Mucosa of descending colon (tissue), 3 donors: ENCODE results near the gene MAGI1. TPM values are rescaled to one million over a fixed set of nuclear protein-coding genes. Genes with fewer than 3 reads are reported as not detected.
"Not testable (repeated sequence)": the region's sequence is repeated elsewhere in the genome, so short reads cannot be mapped to it uniquely, and the experiment has no call there.

ENCODE experiments used
- ATAC-seq: fragments of 200-7000 bp; cut with Tn5 transposase; one replicate; pipeline ENCODE4 v1.9.1; 2020; ENCODE audit warnings: mild to moderate bottlenecking, moderate library complexity
- DNase-seq, 3 donors: peaks; one replicate each; pipeline ENCODE4 v3.0.0-alpha.2; 2020
- H3K36me3 ChIP-seq: fragments of 200-600 bp; one replicate; pipeline ENCODE4 v1.8.0; 2021; ENCODE audit warnings: low read depth, mild to moderate bottlenecking
- H3K4me1 ChIP-seq: fragments of 200-600 bp; one replicate; pipeline ENCODE4 v1.8.0; 2021; ENCODE audit warnings: low read depth, mild to moderate bottlenecking
- H3K4me3 ChIP-seq: fragments of 200-600 bp; one replicate; pipeline ENCODE4 v1.8.0; 2021; ENCODE audit warnings: mild to moderate bottlenecking
- H3K9me3 ChIP-seq: fragments of 200-600 bp; one replicate; pipeline ENCODE4 v1.8.0; 2021; ENCODE audit warnings: mild to moderate bottlenecking
- CTCF ChIP-seq: fragments of 200-600 bp; IDR thresholded peaks from one replicate; pipeline ENCODE4 v1.8.0; 2022; ENCODE audit warnings: antibody characterized with exemption, mild to moderate bottlenecking
- intact Hi-C, 2 donors: fragments of 100-400 bp; cut with DNase I in 1 of 2; cut with micrococcal nuclease in 1 of 2; formaldehyde crosslinking; loops; one replicate each; pipeline versions ENCODE4 v1.11.0 to v1.11.1; 2022; cut with DNase I, micrococcal nuclease
- total RNA-seq, 3 donors: library from RNA; stranded (reverse); fragmentation: NEBNext Ultra II Directional in 2 of 3; extraction: Animal tissue kit (Norgen Biotek cat#: 25700) in 2 of 3; gene quantifications; one replicate each; pipeline versions ENCODE4 v1.2.1 to v1.2.4, GENCODE V29; 2021 to 2023
- donor health status: DM: no; HTN: no; CAD: no; lungs with moderate emphysema.
- donor health status: DM: no; HTN: no; CAD: no.
- donor health status: DM: no; HTN: yes; CAD: no.

MAGI1 gene
- total RNA-seq, 3 donors from 2014 or later: 41.9 to 59.6 (median 45.6) TPM

- Histone ChIP-seq H3K4me3 (no peak overlapping the region), H3K36me3 (no peaks in the 10 kb centered on the region), H3K9me3 (no peaks in the 10 kb centered on the region), H3K4me1 (no peaks in the 10 kb centered on the region)
- no peak for TF ChIP-seq CTCF
- ATAC-seq: no peak
- intact Hi-C loops: no loop called here
- DNase-seq: no peak
Observed at GRCh38 chr3:65723985-65724384, 314.7 kb downstream of the MAGI1 start.

- no peak for TF ChIP-seq CTCF
- Histone ChIP-seq H3K36me3 (no peaks in the 10 kb centered on the region), H3K4me1 (no peaks in the 10 kb centered on the region), H3K4me3 (no peak overlapping the region), H3K9me3 (no peaks in the 10 kb centered on the region)
- ATAC-seq: no peak
- DNase-seq: no peak
- intact Hi-C loops: no loop called here
Observed at GRCh38 chr3:65723011-65723410, 315.7 kb downstream of the MAGI1 start.

GRCh38 chr3:65720989-65721737, 317.6 kb downstream of the MAGI1 start:
- Histone ChIP-seq H3K4me1 (no peaks in the 10 kb centered on the region), H3K9me3 (no peaks in the 10 kb centered on the region), H3K4me3 (no peak overlapping the region), H3K36me3 (no peaks in the 10 kb centered on the region)
- no peak for ATAC-seq
- no peak for DNase-seq
- intact Hi-C loops: no loop called here
- TF ChIP-seq CTCF: no peak

DNA sequence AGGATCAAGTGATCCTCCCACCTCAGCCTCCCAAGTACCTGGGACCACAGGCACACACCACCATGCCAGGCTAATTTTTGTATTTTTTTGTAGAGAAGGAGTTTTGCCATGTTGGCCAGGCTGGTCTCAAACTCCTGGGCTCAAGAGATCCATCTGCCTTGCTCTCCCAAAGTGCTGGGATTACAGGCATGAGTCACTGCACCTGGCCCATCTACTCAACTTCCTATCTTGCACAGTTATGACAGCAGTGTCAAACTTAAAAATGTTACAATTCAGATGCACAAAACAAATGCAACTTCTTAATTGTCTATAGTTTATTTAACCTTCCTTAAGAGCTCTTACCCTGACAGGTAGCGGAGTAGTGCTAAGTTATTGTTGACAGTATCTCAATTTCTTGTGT, 319.1 kb downstream of the MAGI1 start:
- H3K4me1 ChIP-seq, H3K36me3 ChIP-seq, intact Hi-C loops, H3K9me3 ChIP-seq, DNase-seq, H3K4me3 ChIP-seq, ATAC-seq: not testable (repeated sequence)

DNA sequence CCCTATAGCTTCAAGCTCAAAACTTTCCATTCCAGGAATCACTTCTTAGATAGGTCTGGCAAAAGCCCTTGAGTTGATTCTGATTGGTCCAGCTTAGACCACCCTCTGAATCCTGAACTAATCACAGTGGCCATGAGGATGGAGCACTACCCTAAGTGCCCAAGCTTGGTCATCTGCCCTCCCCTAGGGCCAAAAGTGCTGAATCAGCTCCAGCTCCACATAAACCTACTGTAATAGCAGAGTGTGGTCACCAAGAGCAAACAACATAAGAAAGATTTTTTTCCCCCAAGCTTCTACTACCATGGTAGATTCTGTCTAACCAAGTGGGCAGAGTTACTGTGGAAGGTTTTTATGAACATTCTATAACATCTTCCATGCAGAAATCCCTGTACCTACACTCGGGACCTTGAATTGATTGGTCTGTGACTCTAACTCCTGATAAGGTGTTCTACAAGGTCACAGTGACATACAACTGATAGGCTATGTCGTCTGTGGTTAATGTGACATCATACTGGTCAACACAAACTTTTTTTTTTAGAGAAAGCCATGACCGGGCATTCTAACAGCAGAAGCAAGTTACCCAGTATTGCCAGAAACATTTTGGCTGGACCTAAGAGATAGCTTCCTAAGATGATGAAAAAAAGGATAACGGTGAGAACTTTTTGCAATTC, 320.9 kb downstream of the MAGI1 start:
- intact Hi-C loops: no loop called here

More for the DNA sequence above, 320.9 kb downstream of the MAGI1 start:
- ATAC-seq: no peak
- no peak for DNase-seq
- Histone ChIP-seq H3K4me3 (no peak overlapping the region), H3K4me1 (no peaks in the 10 kb centered on the region), H3K9me3 (no peaks in the 10 kb centered on the region), H3K36me3 (no peaks in the 10 kb centered on the region)
- TF ChIP-seq CTCF: no peak
